K562 (cell line): ENCODE results near the gene NOX1. TPM values are rescaled to one million over a fixed set of nuclear protein-coding genes. Genes with fewer than 3 reads are reported as not detected.

Source experiments
- ADNP ChIP-seq: fragments of 200-800 bp; sonication (Bioruptor generic); IDR thresholded peaks from 2 replicates; pipeline ENCODE4 v1.6.1; 2016; ENCODE audit warnings: missing genetic modification characterization, missing compliant biosample characterization
- ARID3B ChIP-seq: fragments of 250-450 bp; sonication (Bioruptor Pico); IDR thresholded peaks from 2 replicates; pipeline ENCODE4 v1.4.0; 2020; ENCODE audit warnings: borderline replicate concordance
- CREM ChIP-seq: IDR thresholded peaks from 2 replicates; pipeline ENCODE4 v1.6.1; 2014; ENCODE audit warnings: antibody characterized with exemption, low read depth
- CXXC5 ChIP-seq: fragments of 250-450 bp; sonication (Bioruptor Pico); IDR thresholded peaks from 2 replicates; pipeline ENCODE4 v1.8.0; 2022; ENCODE audit warnings: inconsistent platforms, mild to moderate bottlenecking, moderate library complexity
- DIDO1 ChIP-seq: fragments of 450-650 bp; IDR thresholded peaks from 2 replicates; pipeline ENCODE4 v1.6.1; 2016; ENCODE audit warnings: low read depth, missing biosample characterization, missing genetic modification characterization
- EHMT2 ChIP-seq: fragments of 450-650 bp; IDR thresholded peaks from 2 replicates; pipeline ENCODE4 v1.6.1; 2018; ENCODE audit warnings: antibody characterized with exemption
- HCFC1 ChIP-seq: IDR thresholded peaks from 2 replicates; pipeline ENCODE4 v1.6.1; 2012; ENCODE audit warnings: low read depth, low read length, improper control_type of control experiment
- HDAC2 ChIP-seq: fragments of 450-650 bp; IDR thresholded peaks from 2 replicates; pipeline ENCODE4 v1.6.1; 2016; ENCODE audit warnings: mild to moderate bottlenecking
- KDM5B ChIP-seq: fragments of 200-600 bp; sonication (generic); IDR thresholded peaks from 2 replicates; pipeline ENCODE4 v1.6.1; 2012; ENCODE audit warnings: low read depth, mild to moderate bottlenecking, moderate library complexity, low read length, control low read depth, inconsistent platforms; ENCODE audit not compliant: insufficient replicate concordance
- PCBP2 ChIP-seq: fragments of 200-400 bp; formaldehyde crosslinking; IDR thresholded peaks from 2 replicates; pipeline ENCODE4 v1.6.1; 2018; ENCODE audit warnings: low read length, low read depth, mild to moderate bottlenecking, moderate library complexity; ENCODE audit not compliant: poor library complexity, severe bottlenecking
- PHB2 ChIP-seq: fragments of 450-650 bp; IDR thresholded peaks from 2 replicates; pipeline ENCODE4 v1.6.1; 2017; ENCODE audit warnings: low read depth
- POLR2H ChIP-seq: IDR thresholded peaks from 2 replicates; pipeline ENCODE4 v1.6.1; 2016; ENCODE audit warnings: missing genetic modification characterization, low read depth, mild to moderate bottlenecking, control low read depth, missing compliant biosample characterization, moderate library complexity
- PTTG1 ChIP-seq: fragments of 450-650 bp; IDR thresholded peaks from 2 replicates; pipeline ENCODE4 v1.6.1; 2016; ENCODE audit warnings: low read depth, mild to moderate bottlenecking, missing genetic modification characterization, missing compliant biosample characterization
- SETDB1 ChIP-seq: IDR thresholded peaks from one replicate; pipeline ENCODE4 v1.6.1; 2012; ENCODE audit warnings: low read length, control low read depth, inconsistent platforms
- SP1 ChIP-seq: sonication (generic); formaldehyde crosslinking; IDR thresholded peaks from 2 replicates; pipeline ENCODE4 v1.8.1; 2022; ENCODE audit warnings: mild to moderate bottlenecking, missing genetic modification reagents
- SREBF2 ChIP-seq: sonication (generic); formaldehyde crosslinking; IDR thresholded peaks from 2 replicates; pipeline ENCODE4 v1.4.0; 2020; ENCODE audit warnings: mild to moderate bottlenecking, missing genetic modification reagents
- YBX1 ChIP-seq: fragments of 450-650 bp; IDR thresholded peaks from 2 replicates; pipeline ENCODE4 v1.7.1; 2016; ENCODE audit warnings: mild to moderate bottlenecking
- ZBTB33 ChIP-seq: sonication (generic); formaldehyde crosslinking; IDR thresholded peaks from 2 replicates; pipeline ENCODE4 v1.8.1; 2023; ENCODE audit warnings: mild to moderate bottlenecking, missing genetic modification reagents
- polyA plus RNA-seq, 8 experiments: library from polyadenylated mRNA; depleted of rRNA in 4 of 8; stranded (reverse) in 5 of 8; unstranded in 3 of 8; fragments of >200 nt; fragmentation: Nextera tagmentation in 2 of 8; fragmentation: Illumina TruSeq in 1 of 8; extraction: Ambion mirVana in 2 of 8; extraction: Trizol in 1 of 8; gene quantifications; 2 replicates each; pipeline versions ENCODE4 v1.2.1 to v1.2.3, GENCODE V29; 2011 to 2014; ENCODE audit warnings: inconsistent platforms in 1 of 8, missing spikeins in 1 of 8
- total RNA-seq, 7 experiments: library from RNA; depleted of rRNA in 6 of 7; stranded (reverse); fragments of >200 nt in 6 of 7; fragmentation: Illumina TruSeq in 2 of 7; extraction: Trizol in 2 of 7; gene quantifications; 2 replicates each; pipeline versions ENCODE4 v1.2.1 to v1.2.3, GENCODE V29; 2011 to 2021; ENCODE audit warnings: low replicate concordance in 1 of 7
- TF ChIP-seq, protein P1 (sequence below): fragments of 150-350 bp; IDR thresholded peaks from 2 replicates; pipeline ENCODE4 v1.6.1; 2014; ENCODE audit warnings: low read depth, mild to moderate bottlenecking, low read length, borderline replicate concordance

The NOX1 gene
- total and polyA plus RNA-seq, 9 of the 15 experiments (the other 6 are each of a cell fraction or from before 2014, with no cell fraction given), result 0.01 TPM; not detected in 8

DNA sequence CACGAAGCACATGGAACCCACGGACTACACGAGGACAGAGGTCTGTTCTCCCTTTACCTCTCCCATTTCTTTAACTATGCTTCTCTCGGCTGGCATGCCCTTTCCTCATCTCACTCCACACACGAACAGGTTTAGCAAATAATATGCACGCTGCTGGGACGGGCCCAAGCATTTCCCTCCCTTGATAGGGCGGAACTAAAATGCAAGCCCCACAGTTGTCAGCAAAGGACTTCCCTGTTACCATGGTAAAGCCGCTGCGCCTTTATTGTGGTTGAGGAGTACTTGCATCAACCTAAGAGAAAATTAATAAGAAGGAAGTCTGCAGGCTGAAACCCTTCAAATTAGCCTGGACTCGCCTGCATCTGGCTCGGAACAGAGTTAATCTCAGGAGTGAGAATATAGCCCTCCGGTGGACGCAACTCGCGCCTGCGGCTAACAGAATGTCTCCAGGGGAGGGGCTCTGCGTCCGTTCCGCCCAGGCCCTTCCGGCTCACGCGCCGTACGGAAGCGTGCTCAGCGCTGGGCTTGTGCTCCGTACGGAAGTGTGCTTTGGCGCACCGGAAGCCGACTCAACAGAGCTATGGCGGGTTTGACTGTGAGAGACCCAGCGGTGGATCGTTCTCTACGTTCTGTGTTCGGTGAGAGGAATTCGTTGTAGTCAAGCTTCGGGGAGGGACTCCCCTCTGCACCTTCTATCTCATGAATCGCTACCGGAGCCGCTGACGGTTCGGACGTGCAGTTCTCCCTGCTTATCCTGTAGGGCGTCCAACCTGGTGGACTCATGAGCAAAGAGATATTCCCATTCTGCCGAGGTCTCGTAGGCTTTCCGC is 54.1 kb downstream of the NOX1 start, which contains the start of gene CSTF2 (continued):
- no peak for TF ChIP-seq ZBTB33 (CRISPR knock-in tag)
- TF ChIP-seq SREBF2 (CRISPR knock-in tag), result no peak
- no peak for TF ChIP-seq HDAC2
- TF ChIP-seq ARID3B, result no peak
- TF ChIP-seq, protein P1, sequence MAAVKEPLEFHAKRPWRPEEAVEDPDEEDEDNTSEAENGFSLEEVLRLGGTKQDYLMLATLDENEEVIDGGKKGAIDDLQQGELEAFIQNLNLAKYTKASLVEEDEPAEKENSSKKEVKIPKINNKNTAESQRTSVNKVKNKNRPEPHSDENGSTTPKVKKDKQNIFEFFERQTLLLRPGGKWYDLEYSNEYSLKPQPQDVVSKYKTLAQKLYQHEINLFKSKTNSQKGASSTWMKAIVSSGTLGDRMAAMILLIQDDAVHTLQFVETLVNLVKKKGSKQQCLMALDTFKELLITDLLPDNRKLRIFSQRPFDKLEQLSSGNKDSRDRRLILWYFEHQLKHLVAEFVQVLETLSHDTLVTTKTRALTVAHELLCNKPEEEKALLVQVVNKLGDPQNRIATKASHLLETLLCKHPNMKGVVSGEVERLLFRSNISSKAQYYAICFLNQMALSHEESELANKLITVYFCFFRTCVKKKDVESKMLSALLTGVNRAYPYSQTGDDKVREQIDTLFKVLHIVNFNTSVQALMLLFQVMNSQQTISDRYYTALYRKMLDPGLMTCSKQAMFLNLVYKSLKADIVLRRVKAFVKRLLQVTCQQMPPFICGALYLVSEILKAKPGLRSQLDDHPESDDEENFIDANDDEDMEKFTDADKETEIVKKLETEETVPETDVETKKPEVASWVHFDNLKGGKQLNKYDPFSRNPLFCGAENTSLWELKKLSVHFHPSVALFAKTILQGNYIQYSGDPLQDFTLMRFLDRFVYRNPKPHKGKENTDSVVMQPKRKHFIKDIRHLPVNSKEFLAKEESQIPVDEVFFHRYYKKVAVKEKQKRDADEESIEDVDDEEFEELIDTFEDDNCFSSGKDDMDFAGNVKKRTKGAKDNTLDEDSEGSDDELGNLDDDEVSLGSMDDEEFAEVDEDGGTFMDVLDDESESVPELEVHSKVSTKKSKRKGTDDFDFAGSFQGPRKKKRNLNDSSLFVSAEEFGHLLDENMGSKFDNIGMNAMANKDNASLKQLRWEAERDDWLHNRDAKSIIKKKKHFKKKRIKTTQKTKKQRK, result no peak
- TF ChIP-seq PCBP2, result no peak
- no peak for TF ChIP-seq PHB2
- TF ChIP-seq SETDB1, result peak; percentile 61
- TF ChIP-seq SP1 (CRISPR knock-in tag), result peak; percentile 69
- TF ChIP-seq PTTG1 (tag), result no peak
- peak; percentile 68; the same call in 1 of the 2 replicates for TF ChIP-seq DIDO1 (tag)
- no peak for TF ChIP-seq YBX1
- 0 out of 2 replicates have a peak, but pooled peaks have one; percentile 30 for TF ChIP-seq POLR2H
- TF ChIP-seq EHMT2, result peak; percentile 81
- peak; percentile 76 for TF ChIP-seq HCFC1
- TF ChIP-seq CREM, result peak; percentile 85
- TF ChIP-seq CXXC5 (CRISPR knock-in tag), result peak; percentile 76
- TF ChIP-seq ADNP (tag), result no peak
- TF ChIP-seq KDM5B, result peak; percentile 54
